Activated gamma-delta T cell (primary cell): Measurements from ENCODE around the gene KLHL6.
"Not testable (repeated sequence)": the region's sequence is repeated elsewhere in the genome, so short reads cannot be mapped to it uniquely, and the experiment has no call there.

ENCODE experiments used
- DNase-seq: peaks from one replicate; lab custom pipeline; 2025; lab: John Stamatoyannopoulos, UW
- total RNA-seq, 2 donors: gene quantifications; one replicate each; lab custom pipeline; 2026; lab: John Stamatoyannopoulos, UW

Gene KLHL6, protein sequence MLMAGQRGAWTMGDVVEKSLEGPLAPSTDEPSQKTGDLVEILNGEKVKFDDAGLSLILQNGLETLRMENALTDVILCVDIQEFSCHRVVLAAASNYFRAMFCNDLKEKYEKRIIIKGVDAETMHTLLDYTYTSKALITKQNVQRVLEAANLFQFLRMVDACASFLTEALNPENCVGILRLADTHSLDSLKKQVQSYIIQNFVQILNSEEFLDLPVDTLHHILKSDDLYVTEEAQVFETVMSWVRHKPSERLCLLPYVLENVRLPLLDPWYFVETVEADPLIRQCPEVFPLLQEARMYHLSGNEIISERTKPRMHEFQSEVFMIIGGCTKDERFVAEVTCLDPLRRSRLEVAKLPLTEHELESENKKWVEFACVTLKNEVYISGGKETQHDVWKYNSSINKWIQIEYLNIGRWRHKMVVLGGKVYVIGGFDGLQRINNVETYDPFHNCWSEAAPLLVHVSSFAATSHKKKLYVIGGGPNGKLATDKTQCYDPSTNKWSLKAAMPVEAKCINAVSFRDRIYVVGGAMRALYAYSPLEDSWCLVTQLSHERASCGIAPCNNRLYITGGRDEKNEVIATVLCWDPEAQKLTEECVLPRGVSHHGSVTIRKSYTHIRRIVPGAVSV
- 131 to 136 reads per million in 2 donors for total RNA-seq

DNA sequence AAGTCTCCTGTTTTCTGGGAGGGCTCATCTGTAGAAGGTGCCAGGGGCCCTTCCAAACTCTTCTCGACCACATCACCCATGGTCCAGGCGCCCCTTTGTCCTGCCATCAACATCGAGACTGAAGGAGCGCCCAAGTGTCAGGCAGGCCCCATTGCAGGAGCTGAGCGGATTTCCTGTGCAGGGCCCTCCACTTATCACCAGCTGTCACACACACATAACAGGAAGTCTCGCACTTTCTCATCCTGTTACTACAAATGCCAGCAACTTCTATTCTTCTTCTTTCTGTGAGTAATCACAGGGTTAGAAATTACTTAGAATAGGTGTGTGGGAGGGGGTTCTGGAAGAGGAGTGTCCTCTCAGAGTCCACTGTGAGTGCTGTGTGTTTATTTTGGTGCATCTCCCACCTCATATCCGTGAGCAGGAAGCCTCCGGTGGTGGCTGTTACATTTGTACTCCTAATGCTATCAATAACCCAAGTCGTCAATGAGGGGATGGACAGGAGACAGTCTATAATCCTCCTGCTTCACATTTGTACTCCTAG lies at the start of gene KLHL6:
Gene KLHL6, minus strand, starts transcription at position 166 of the 541 bp plus-strand sequence. Its CDS starts 53 bp downstream, at position 113.
- DNase-seq = peak; percentile 23

- no peak for DNase-seq
These were observed 42.5 kb upstream of the KLHL6 start for GRCh38 chr3:183597959-183598358.

DNA sequence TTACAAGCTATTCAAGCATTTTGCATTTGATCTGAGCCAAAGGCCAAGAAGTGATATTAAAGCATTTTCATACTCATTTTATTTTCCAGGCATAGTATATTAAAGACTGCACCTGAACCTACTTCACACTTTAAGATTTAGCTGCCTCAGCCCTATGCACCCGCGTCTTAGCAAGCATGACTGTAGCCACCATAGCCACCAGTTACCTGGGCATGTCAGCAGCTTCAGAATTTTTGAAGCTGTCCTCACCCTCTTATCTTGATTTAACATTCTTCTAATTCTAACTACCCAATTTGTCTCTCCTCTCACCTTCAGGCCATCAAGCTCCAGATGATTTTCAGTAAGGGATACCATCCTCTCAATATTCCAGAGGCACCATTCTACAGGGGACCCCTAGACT lies 39.1 kb upstream of the KLHL6 start:
- DNase-seq = no peak

GRCh38 chr3:183592821-183593220 lies 37.3 kb upstream of the KLHL6 start:
- no peak for DNase-seq

- DNase-seq = no peak
These were observed 36.5 kb upstream of the KLHL6 start for GRCh38 chr3:183591881-183592521.

DNA sequence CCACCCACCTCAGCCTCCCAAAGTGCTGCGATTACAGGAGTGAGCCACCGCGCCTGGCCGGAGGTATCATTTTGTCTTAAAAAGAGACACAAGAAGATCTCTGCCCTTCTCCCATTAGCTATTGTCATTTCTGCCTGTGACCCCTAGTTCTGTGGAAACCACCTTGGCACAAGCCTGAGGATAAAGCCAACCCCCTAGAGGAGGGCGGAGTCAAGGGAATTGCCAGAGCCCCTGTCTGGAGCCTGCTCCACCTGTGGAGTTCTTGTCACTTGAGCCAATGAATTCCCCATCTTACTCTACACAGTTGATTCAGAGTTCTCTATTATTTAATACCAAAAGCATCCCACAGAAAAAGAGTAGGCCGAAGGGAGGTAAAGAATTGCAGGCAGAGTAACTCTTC lies 34.9 kb upstream of the KLHL6 start:
- no peak for DNase-seq

DNA sequence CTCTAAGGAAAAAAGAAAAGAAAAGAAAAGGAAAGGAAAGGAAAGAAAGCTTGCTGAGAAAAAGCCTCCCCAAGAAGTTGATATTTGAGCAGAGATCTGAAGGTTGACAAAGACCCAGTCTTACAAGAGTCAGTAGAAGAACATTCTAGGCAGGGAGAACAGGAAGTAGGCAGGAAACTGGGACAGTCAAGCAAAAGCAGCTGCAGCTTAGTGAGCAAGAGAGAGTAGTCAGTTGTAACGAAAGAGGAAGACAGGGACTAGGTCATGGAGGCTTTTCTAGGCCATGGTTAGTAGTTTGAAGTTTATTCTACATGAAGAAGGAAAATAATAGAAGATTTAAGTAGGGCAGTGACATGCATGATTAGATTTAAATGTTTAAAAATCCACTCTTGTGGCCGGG lies 31.8 kb upstream of the KLHL6 start:
- DNase-seq = no peak

- DNase-seq = no peak
These were observed 31.0 kb upstream of the KLHL6 start for GRCh38 chr3:183586477-183586876.

DNA sequence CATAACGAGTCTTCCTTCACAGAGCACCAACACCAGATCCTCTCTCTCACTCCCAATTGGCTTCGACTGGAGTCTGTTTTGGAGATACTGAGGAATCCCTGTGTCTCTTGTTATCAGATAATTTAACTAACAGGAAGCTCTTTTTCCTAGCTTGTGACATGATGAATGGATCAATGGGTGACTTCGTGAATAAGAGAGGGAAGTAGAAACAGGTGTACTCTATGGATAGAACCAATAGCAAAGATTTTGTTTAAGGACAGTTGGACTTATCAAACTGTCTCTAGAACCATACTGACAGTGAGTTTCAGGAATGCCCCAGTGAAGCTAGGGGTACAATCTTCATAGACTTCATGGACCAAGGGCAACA lies 29.4 kb upstream of the KLHL6 start:
- no peak for DNase-seq

GRCh38 chr3:183584246-183584913 lies 28.9 kb upstream of the KLHL6 start:
- DNase-seq = no peak

DNA sequence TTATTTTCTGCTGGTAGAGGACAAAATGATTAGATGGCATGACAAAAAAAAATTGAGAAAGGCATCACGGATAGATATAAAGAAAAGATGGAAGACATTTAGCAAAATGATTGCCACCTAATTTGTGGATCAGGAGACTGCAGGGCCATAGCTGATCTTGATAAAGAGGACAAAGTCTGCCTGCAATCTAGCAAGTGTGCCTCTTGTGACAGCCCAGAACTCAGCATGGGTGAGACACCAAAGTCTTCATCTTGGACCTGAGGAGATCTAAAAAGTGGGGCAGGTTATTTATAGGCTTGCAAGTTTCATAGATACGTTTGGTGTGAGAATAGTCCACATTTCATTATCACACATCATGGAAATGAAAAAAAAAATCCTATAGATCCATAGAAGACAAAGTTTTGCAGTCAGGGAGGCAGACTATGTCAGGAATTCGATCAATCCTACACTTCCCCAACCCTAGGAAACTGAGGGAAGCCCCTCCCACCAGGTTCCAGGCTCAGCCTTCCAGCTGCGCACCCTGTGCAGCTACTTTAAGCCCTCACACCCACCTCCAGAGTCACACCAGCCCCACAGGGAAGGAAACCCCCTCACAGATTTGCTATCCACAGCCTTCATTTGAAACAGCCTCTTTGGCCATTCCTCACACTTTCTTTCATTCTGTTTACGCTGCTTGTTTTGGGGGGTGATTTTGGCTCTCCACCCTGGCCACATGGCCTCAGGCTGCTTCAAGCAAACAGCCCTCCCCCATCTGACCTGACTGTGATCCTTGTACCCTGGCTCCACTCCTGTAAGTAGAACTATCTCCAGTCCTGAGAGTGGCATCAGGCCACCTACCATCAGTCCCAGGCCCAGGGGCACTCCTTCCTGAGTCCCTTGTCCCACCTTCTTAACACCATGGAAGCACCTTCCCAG lies 28.1 kb upstream of the KLHL6 start:
- no peak for DNase-seq

DNA sequence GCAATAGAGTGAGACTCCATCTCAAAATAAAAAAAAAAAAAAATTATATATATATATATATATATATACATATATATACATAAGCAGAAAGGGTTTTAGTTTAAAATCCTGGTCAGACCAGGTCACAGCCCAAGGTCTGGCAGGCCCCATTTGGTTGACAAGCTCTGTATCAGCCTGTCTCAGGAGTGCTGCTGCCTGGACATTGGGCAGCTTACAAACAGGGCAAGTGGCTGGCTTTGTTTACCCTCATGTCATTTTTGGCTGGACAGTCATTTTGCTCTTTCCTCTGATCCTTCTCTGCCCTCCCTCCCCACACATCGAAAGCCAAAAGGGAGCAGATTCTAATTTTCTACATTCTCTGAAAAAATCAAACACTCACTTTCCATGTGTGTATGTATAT lies 26.7 kb upstream of the KLHL6 start:
- DNase-seq = no peak

GRCh38 chr3:183581496-183582155 lies 26.1 kb upstream of the KLHL6 start:
- no peak for DNase-seq

GRCh38 chr3:183579967-183580900 lies 24.7 kb upstream of the KLHL6 start:
- no peak for DNase-seq

DNA sequence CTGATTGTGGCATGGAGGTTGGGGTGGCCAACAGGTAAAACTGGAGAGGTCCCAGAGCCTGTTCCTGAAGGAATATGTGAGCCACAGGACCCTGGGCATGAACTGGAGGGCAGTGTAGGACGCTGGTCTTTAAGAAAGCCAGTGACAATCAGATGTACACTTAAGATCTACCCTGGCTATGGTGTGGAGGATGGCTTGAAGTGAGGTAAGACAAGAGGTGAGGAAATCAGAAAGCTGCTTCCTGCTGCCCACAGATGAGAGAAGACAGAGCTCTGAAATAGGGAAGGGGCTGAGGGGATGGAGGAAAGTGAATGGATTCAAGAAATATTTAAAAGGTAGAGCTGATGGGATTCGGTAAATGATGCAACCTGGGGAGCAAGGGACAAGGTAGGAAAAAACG lies 22.7 kb upstream of the KLHL6 start:
- no peak for DNase-seq

DNA sequence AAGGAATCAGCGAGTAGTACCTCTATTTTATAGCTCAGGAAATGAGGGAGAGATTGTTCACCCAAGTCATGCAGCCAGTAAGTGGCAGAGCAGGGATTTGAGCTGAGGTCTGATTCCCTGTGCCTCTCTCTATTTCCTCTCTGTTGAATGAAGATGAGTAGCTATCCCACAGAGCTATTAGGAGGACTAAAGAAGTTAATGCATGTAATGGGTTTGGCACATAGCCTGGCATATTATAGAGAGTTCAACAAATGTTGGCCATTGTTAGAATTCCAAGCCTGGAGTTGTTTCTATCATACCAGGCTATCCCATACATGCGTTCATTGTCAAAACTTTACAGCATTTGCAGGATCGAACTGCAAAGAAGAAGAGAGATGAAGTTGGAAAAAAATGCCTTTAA lies 21.8 kb upstream of the KLHL6 start:
- no peak for DNase-seq

DNA sequence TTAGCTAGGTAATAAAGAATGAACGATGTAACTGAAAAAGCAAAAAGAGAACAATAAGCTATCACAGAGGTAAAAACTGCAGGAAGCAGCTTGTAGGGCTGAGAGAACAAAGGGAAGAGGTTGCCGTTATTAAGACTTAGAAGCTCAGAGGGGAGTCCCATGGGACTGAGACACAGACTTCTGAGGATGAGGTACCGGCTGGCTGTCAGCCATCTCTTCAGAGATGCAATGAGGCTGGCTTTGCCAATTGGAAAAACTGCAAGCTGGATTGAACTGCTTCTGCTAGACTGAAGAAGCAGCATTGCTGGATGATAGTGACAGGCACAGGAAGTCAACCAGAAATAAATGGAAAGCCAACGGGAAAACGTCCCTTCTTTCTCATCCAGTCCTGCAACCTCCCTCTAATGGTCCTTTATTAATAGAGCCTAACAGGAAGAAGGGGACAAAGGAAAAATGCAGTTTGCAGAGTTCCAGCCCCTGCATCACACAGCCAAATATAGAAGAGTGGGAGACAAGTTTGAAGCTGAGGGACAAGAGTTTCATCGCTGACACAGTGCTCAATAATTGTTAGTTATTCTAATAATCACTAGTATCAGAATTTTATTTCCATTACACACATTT lies 21.1 kb upstream of the KLHL6 start:
- DNase-seq = no peak

- no peak for DNase-seq
These were observed 17.4 kb upstream of the KLHL6 start for GRCh38 chr3:183572935-183573334.

DNA sequence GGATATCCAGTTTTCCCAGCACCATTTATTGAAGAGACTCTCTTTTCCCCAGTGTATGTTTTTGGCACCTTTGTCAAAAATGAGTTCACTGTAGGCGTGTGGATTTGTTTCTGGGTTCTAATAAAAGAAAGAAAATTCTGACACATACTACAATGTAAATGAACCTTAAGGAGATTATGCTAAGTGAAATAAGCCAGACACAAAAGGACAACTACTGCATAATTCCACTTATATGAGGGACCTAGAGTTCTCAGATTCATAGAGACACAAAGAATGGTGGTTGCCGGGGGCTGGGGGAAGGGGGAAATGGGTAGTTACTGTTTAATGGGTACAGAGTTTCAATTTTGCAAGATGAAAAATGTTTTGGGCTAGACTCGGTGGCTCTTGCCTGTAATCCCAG lies 14.7 kb upstream of the KLHL6 start:
- not testable (repeated sequence) for DNase-seq
